SIG-M5 (cell line): ENCODE data around the gene FZD10.

Experiments used
- DNase-seq: peaks from one replicate; lab custom pipeline; 2025; lab: John Stamatoyannopoulos, UW

Gene FZD10

DNA sequence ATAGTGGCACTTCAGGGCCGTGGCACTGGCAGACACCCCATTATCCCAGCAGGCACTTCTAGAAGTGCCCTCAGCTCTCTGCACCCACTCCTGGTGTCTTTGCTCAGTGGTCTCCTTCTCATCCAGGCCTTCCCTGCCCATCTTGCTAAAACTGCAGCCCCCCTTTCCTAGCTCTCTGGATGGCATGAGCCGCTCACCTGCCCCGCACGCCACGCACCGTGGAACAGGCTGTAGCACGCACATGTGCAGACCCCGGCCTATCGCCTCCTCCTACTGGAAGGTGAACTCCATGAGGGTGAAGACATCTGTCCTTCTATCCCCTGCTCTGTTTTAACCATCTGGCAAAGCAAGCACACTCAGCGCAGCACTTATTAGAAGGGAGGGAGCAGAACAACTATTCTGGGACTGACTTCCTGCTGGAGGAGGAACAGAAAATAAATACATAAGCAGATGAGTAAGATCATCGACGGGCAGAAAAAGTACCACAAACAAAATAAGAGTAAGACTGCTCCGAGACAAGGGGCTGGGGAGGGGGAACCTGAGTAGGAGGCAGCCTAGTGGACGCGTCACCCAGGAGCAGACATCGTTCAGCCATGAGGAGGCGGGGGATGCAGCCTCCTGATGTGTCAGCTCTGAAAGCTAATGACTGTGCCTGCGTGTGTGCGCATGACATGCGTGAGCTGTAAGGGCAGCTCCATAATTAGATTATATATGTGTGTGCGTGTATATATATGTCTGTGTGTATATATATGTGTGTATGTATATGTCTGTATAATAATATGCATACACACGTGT, 7.8 kb upstream of the FZD10 start:
- DNase-seq, result no peak

DNA sequence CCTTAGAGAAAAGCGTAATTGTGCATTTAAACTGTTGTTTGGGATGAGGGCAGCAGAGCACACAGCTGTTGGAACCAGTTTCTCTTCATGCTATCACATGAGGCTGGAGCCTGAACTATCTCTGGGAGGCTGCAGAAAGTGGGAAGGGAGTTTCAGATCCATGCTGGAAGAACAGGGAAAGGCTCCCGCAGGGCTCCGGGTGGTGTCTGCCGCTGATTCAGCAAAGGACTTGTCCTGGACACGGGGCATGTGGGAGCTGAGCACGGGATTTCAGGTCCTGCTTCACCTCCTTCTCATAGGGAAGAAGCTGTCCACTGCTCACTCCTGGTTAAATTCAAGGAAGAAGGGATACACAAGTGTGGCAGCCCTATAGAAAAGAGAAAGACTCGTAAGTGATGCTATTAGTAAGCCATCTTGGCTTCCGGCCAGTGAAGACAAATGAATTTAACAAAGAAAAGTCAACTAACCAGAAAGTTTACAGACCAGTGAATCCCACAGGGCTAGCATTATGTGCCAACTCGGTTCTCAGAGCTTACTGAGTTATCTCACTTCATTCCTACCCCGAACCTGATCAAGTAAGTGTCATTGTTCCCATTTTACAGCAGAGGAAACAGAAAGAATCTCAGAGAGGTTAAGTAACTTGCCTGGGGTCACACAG, 6.7 kb upstream of the FZD10 start:
- no peak for DNase-seq

DNA sequence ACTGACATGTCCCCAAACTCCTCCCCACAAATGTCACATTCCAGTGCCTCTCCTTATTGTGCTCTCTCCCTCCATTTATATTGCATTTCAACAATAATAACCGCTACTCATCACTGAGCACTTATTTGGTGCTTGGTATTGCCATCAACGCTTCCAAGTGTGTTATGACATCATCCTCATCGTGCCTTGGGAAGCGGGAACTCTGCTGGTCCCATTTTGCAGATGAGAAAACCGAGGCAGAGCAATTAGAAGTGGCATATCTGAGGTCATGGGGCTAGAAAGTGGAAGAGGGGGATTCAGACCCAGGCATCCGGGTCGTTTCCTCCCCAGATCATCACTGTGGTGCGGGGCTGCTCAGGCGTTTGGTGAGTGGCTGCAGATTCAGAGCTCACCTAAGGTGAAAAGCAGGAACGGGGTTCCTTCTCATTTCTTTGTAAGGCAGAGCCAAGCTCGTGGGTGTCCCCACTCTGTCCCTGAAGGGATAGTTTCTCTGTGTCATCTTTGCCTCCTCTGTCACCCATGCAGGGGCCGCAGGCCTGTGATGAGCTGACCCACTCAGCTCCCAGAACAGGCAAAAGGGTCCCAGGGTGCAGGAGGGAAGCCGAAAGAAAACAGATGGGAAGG, 5.5 kb upstream of the FZD10 start:
- no peak for DNase-seq

DNA sequence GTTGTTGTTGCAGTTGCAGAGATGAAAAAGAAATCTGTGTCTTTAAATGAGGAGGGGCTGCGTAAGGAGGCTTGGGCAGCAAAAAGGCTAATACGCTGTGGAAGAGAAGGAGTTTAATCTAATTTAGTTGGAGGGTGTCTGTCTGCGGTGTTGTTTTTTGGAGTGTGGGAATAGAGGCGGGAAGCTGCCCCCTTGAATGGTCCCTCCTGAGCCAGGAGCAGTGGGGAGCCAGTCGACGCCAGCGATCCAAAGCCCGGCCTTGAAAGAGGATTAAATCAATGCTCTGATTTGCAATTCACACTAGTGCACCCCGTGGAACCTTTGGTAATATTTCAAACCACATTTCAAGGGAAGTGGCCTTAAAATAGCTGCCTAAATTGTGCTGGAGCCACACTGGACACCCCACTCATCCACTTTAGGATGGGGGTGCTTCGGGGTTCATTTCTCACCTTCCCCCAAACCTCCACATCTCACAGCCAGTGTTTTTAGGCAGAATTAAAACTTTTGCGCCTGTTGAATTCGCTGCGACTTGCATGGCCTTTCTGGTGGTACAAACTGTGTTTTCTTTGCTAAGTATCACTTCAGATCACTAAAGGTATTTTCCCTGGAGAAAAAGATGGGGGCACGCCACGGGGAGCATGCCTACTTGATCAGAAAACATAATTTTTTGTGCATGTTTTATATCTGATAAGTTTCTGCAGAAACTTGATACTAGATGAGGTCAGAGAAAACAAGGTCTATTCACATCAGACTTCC, 4.1 kb upstream of the FZD10 start:
- DNase-seq, result no peak

GRCh38 chr12:130158754-130159059, 3.6 kb upstream of the FZD10 start:
- DNase-seq, result no peak

DNA sequence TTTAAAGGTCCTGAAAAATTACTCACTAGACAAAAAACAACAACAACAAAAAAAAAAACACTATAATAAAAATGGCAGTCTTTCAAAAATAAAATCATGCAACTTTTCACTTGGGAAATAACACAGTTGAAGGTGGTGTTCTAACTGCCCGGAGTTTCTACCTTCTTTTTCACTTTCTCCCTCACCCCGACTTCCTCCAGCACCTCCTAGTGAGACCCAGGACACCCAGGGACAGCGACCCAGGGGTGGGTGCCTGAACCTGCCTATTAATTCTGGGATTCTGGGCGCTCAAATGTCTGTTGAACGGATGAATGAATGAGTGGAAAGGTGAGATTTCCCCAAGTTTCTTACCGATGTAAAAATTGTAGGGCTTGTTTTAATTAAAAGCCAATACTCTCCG, 2.0 kb upstream of the FZD10 start:
- no peak for DNase-seq

GRCh38 chr12:130160711-130161231, 1.5 kb upstream of the FZD10 start:
- DNase-seq, result no peak

DNA sequence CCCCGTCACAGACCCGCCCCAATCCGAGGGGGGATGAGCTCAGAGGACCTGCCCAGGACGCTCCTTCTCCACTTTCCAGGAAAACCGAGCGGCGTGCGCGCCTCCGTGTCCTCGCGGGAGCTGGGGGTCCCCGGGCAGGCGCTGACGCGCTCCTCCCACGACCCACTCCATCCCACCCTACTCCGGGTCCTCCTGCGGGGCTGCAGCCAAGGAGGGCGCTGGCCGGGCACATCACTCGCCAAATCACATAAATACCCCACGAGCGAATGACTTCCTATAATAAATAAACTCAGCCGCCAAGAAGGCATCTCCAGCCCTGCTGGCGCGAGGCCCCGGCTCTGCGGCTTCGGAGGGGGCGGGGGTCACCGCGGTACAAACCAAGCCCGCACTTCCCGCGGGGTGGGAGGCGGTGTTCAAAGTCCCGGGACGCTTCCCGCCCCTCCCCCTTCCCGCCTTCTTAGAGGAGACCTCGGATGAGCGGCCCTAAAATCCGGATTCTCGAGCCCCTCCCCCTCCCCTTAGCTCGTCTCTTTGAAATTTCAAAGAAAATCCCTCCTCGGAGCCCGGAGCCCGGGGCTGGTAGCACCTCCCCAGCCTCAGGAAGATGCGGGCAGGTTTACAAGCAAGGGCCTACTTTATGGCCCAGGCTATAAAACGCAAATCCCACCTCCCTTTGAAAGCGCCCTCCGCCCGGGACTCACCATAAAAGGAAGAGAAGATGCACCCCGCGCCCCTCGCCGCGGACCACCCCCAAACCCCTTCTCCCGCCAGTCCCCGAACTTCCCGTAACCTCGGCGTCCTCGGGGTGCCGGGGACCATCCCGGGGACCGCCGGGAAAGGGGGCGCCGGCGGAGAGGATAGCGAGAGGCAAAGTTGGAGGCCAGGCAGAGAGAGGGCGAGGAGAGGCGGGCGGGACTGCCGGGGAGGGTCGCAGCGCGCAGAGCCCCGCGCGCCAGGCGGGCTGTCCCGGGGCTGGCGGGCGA, 712 bp upstream of the FZD10 start:
- DNase-seq, result no peak

GRCh38 chr12:130162745-130163460, 639 bp downstream of the FZD10 start:
- DNase-seq, result no peak

DNA sequence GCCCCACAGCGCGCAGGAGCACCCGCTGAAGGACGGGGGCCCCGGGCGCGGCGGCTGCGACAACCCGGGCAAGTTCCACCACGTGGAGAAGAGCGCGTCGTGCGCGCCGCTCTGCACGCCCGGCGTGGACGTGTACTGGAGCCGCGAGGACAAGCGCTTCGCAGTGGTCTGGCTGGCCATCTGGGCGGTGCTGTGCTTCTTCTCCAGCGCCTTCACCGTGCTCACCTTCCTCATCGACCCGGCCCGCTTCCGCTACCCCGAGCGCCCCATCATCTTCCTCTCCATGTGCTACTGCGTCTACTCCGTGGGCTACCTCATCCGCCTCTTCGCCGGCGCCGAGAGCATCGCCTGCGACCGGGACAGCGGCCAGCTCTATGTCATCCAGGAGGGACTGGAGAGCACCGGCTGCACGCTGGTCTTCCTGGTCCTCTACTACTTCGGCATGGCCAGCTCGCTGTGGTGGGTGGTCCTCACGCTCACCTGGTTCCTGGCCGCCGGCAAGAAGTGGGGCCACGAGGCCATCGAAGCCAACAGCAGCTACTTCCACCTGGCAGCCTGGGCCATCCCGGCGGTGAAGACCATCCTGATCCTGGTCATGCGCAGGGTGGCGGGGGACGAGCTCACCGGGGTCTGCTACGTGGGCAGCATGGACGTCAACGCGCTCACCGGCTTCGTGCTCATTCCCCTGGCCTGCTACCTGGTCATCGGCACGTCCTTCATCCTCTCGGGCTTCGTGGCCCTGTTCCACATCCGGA, 1.4 kb downstream of the FZD10 start:
- DNase-seq, result no peak

DNA sequence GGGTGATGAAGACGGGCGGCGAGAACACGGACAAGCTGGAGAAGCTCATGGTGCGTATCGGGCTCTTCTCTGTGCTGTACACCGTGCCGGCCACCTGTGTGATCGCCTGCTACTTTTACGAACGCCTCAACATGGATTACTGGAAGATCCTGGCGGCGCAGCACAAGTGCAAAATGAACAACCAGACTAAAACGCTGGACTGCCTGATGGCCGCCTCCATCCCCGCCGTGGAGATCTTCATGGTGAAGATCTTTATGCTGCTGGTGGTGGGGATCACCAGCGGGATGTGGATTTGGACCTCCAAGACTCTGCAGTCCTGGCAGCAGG, 1.9 kb downstream of the FZD10 start:
- DNase-seq, result no peak

DNA sequence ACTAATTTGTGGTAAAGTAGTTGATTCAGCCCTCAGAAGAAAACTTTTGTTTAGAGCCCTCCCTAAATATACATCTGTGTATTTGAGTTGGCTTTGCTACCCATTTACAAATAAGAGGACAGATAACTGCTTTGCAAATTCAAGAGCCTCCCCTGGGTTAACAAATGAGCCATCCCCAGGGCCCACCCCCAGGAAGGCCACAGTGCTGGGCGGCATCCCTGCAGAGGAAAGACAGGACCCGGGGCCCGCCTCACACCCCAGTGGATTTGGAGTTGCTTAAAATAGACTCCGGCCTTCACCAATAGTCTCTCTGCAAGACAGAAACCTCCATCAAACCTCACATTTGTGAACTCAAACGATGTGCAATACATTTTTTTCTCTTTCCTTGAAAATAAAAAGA, 2.7 kb downstream of the FZD10 start:
- DNase-seq, result no peak

- no peak for DNase-seq
Measured at GRCh38 chr12:130166306-130166705, 4.0 kb downstream of the FZD10 start.

GRCh38 chr12:130167537-130167936, 5.3 kb downstream of the FZD10 start:
- DNase-seq, result no peak

DNA sequence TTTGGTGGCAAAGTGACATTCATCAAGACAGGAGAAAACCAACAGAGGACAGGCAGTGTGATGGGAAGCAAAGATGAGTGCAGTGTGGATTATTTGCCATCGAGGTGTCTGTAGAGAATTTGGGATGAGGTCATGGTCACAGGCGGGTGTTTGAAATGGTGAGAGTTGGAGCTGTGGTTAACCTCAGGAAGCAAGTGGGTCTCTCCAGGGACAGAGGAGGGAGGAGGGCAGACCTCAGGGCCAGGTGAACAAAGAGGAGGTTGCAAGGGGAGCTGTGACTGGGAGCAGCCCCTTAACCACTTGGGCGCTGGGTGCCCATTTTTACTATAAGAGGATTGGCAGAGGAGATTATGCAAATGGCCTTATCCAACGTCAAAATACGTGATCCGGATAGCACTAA, 7.0 kb downstream of the FZD10 start:
- no peak for DNase-seq

DNA sequence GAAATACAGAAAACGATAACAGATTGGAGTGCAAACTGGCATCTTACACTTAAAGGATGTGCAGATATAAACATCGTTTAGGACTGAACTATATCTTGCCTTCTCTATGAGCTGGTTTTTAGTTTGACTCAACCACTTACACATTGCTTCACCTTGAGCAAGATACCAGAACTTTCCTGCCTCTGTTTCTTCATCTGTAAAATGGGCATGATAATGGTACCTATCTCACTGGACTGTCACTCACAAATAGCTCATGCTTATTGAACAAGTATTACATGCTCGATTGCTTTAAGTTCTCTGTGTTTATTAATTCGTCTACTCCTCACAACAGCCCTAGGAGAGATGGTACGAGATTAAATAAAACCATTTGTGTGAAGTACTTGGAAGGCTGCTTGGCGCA, 7.7 kb downstream of the FZD10 start:
- no peak for DNase-seq

DNA sequence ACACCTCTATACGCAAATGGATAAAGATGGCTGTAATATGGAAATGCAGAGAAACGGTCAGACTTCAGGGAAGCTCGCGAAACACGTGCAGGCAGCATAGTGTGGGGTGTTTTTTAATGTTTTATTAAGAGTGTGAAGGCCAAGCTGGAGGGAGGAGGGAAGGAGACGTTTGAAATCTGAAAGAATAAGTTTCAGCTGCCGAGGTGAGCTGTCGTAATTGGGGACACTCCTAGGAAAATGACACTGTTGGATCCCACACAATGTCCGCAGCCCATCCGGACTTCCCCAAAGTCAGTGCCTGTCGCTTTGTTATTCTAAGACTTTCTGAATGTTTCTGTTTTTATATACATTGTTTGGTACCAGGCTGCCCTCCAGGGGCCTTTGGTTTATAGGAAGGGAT, 8.3 kb downstream of the FZD10 start:
- DNase-seq, result no peak

- no peak for DNase-seq
Measured at GRCh38 chr12:130177635-130178242, 15.5 kb downstream of the FZD10 start.

GRCh38 chr12:130178282-130178681, 16.0 kb downstream of the FZD10 start:
- no peak for DNase-seq

DNA sequence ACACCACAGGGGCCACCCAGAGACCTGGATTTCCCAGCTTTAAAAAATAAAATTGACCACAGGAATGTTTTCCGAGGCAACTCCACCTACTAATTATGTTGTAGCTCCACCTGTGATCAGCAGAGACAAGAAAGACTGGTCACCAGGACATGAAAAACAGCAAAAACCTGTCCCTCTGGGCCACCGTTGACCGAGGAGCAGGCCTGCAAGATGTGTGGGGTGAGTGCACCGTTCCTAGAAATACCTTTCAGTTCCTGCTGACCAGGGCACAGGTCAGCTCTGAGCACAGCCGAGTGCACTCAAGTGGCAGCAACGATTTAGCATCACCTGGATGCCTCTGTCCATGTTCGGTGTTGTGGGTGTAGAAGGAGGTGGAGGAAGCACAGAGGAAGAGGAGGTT, 16.9 kb downstream of the FZD10 start:
- no peak for DNase-seq
